Bronchial epithelial cell (primary cell): ENCODE measurements around the gene ENDOV. TPM values are rescaled to one million over a fixed set of nuclear protein-coding genes. Genes with fewer than 3 reads are reported as not detected.

Experiments used
- DNase-seq: peaks from one replicate; pipeline ENCODE4 v3.0.0-alpha.2; 2010; ENCODE audit warnings: low read depth
- FAIRE-seq: peaks from 2 replicates; lab custom pipeline; 2011; peaks lifted over from hg19 to GRCh38; lab: Jason Lieb, UNC
- H3K27me3 ChIP-seq: 2 replicates; pipeline ENCODE4 v1.5.1; 2011; ENCODE audit warnings: low read length; ENCODE audit not compliant: control insufficient read depth, insufficient read depth
- H3K36me3 ChIP-seq: 2 replicates; pipeline ENCODE4 v1.5.1; 2011; ENCODE audit warnings: low read length; ENCODE audit not compliant: control insufficient read depth, insufficient read depth
- H3K4me3 ChIP-seq: 2 replicates; pipeline ENCODE4 v1.5.1; 2011; ENCODE audit warnings: mild to moderate bottlenecking, low read depth, low read length, control low read depth
- total RNA-seq: library from RNA; depleted of rRNA; stranded (reverse); fragments of >200 nt; gene quantifications from 2 replicates; pipeline ENCODE4 v1.2.1, GENCODE V29; 2014
- TF ChIP-seq, protein P1 (sequence below): IDR thresholded peaks from 2 replicates; pipeline ENCODE4 v1.5.1; 2011; ENCODE audit warnings: mild to moderate bottlenecking, moderate library complexity, low read length, control low read depth, inconsistent platforms; ENCODE audit not compliant: insufficient read depth, severe bottlenecking

Gene ENDOV
- total RNA-seq, 1 donor from 2014 or later, result 19.5 TPM

DNA sequence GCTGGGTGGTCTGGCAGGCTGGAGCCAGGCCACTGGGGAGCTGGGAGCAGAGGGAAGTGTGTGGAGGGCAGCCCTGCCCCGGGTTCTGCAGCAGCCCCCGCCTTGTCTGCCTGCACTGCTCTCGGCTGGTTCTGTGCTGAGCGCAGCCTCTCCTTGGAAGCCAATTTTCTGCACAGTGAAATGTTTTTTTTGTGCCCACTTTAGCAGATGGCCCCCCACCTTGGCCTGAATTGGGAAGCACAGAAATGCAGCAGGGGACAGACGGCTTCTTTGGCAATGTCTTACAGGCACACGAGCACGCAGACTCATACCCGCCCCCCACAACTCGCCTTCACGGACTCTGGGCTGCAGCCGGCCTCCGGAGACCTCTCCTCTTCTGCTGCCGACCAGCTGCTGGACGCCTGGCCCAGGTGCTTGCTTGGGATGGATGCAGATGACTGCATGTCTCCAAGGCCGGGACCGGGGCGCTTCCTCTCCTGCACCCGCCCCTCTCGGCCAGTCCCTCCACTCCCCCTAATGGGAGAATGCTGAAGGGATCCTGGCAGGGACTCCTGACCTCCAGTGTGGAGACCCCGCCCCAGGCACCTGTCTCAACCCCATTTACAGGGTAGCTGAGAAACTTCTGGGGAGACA is 46.7 kb downstream of the ENDOV start:
- H3K27me3 ChIP-seq, result peaks cover 8% of the 10 kb centered on the region
- no peak overlapping the region for H3K4me3 ChIP-seq
- H3K36me3 ChIP-seq, result no peaks in the 10 kb centered on the region
- TF ChIP-seq, protein P1, sequence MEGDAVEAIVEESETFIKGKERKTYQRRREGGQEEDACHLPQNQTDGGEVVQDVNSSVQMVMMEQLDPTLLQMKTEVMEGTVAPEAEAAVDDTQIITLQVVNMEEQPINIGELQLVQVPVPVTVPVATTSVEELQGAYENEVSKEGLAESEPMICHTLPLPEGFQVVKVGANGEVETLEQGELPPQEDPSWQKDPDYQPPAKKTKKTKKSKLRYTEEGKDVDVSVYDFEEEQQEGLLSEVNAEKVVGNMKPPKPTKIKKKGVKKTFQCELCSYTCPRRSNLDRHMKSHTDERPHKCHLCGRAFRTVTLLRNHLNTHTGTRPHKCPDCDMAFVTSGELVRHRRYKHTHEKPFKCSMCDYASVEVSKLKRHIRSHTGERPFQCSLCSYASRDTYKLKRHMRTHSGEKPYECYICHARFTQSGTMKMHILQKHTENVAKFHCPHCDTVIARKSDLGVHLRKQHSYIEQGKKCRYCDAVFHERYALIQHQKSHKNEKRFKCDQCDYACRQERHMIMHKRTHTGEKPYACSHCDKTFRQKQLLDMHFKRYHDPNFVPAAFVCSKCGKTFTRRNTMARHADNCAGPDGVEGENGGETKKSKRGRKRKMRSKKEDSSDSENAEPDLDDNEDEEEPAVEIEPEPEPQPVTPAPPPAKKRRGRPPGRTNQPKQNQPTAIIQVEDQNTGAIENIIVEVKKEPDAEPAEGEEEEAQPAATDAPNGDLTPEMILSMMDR, result no peak
- DNase-seq, result no peak
- FAIRE-seq, result no peak

DNA sequence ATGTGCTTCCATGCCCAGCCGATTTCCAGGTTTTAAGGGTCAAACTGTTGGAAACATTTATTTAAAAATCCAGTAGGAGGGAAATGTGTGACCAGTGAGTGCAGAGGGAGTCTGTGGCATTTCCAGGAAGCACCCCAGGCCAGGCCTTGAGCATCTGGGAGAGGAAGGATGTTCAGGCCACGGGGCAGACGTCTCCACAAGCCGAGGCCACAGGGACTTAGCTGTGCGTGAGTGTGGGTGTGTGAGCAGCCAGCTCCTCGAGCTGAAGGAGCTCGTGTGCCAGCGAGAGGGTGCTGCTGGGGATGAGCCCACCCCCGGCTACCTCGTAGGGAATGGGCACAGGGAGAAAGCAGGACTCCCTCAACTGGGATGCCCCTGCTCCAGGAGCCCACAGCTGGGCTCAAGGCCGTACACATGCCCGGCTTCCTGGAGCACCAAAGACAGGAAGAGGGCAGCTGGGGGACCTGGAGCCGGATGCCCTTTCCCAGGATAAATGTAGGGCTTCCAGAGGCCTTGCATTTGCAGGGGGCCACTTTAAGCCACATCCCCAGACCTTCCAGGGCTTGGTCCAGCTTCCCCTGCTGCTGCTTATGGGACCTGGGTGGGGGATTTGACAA is 48.9 kb downstream of the ENDOV start:
- Histone ChIP-seq H3K36me3 (no peaks in the 10 kb centered on the region), H3K4me3 (no peak overlapping the region), H3K27me3 (peaks cover 13% of the 10 kb centered on the region)
- peak; percentile 72 for FAIRE-seq
- DNase-seq, result no peak
- TF ChIP-seq, protein P1, result no peak

GRCh38 chr17:80464486-80464885 is 49.5 kb downstream of the ENDOV start:
- DNase-seq (no peak), FAIRE-seq (no peak)
- TF ChIP-seq, protein P1, result no peak
- Histone ChIP-seq H3K4me3 (no peak overlapping the region), H3K27me3 (peaks cover 13% of the 10 kb centered on the region), H3K36me3 (no peaks in the 10 kb centered on the region)

- peaks cover 16% of the 10 kb centered on the region for H3K27me3 ChIP-seq
Measured at GRCh38 chr17:80465327-80465974, 50.5 kb downstream of the ENDOV start.

GRCh38 chr17:80466188-80466705 is 51.3 kb downstream of the ENDOV start:
- FAIRE-seq (no peak), DNase-seq (no peak)
- Histone ChIP-seq H3K27me3 (peaks cover 17% of the 10 kb centered on the region), H3K36me3 (no peaks in the 10 kb centered on the region), H3K4me3 (no peak overlapping the region)
- TF ChIP-seq, protein P1, result no peak

More at GRCh38 chr17:80465327-80465974, 50.5 kb downstream of the ENDOV start:
- TF ChIP-seq, protein P1, result no peak
- FAIRE-seq (no peak), DNase-seq (no peak)
- Histone ChIP-seq H3K36me3 (no peaks in the 10 kb centered on the region), H3K4me3 (no peak overlapping the region)
